MM.1S (cell line): ENCODE measurements around the gene UGGT2.

ENCODE experiments used
- DNase-seq: peaks from one replicate; pipeline ENCODE4 v3.0.0-alpha.2; 2015
- H2AFZ ChIP-seq: fragments of 300-600 bp; sonication (generic); 2 replicates; pipeline ENCODE4 v1.6.0; 2016; ENCODE audit warnings: antibody characterized with exemption, low read length
- H3F3A ChIP-seq: fragments of 300-600 bp; sonication (generic); 2 replicates; pipeline ENCODE4 v1.6.1; 2016; ENCODE audit warnings: mild to moderate bottlenecking, antibody characterized with exemption, low read length, moderate library complexity, mixed read lengths; ENCODE audit not compliant: insufficient read depth
- H3K27ac ChIP-seq: fragments of 300-600 bp; sonication (generic); 2 replicates; pipeline ENCODE4 v1.5.1; 2016; ENCODE audit warnings: mild to moderate bottlenecking, low read length
- H3K27me3 ChIP-seq: fragments of 300-600 bp; sonication (generic); replicated peaks from 2 replicates; pipeline ENCODE4 v1.6.0; 2016; ENCODE audit warnings: low read length; ENCODE audit not compliant: insufficient read depth
- H3K36me3 ChIP-seq: fragments of 300-600 bp; sonication (generic); replicated peaks from 2 replicates; pipeline ENCODE4 v1.6.1; 2016; ENCODE audit warnings: mild to moderate bottlenecking, low read length, mixed read lengths; ENCODE audit not compliant: insufficient read depth
- H3K4me1 ChIP-seq: fragments of 300-600 bp; sonication (generic); 2 replicates; pipeline ENCODE4 v1.6.1; 2016; ENCODE audit warnings: low read length, mixed read lengths
- H3K4me2 ChIP-seq: fragments of 300-600 bp; sonication (generic); 2 replicates; pipeline ENCODE4 v1.6.0; 2016; ENCODE audit warnings: low read depth, low read length
- H3K4me3 ChIP-seq: fragments of 300-600 bp; sonication (generic); 2 replicates; pipeline ENCODE4 v1.5.1; 2016; ENCODE audit warnings: low read length, mixed read lengths
- H3K79me2 ChIP-seq: fragments of 300-600 bp; sonication (generic); 2 replicates; pipeline ENCODE4 v1.6.1; 2016; ENCODE audit warnings: mixed run types, low read length, mixed read lengths
- H3K9ac ChIP-seq: fragments of 300-600 bp; sonication (generic); 2 replicates; pipeline ENCODE4 v1.6.1; 2016; ENCODE audit warnings: low read length, mixed read lengths
- H3K9me2 ChIP-seq: fragments of 300-600 bp; sonication (generic); replicated peaks from 2 replicates; pipeline ENCODE4 v1.6.1; 2016; ENCODE audit warnings: mild to moderate bottlenecking, low read length, mixed read lengths; ENCODE audit not compliant: insufficient read depth
- H3K9me3 ChIP-seq: fragments of 300-600 bp; sonication (generic); replicated peaks from 2 replicates; pipeline ENCODE4 v1.6.1; 2016; ENCODE audit warnings: mild to moderate bottlenecking, low read length, mixed read lengths; ENCODE audit not compliant: insufficient read depth
- H4K20me1 ChIP-seq: fragments of 300-600 bp; sonication (generic); 2 replicates; pipeline ENCODE4 v1.6.1; 2016; ENCODE audit warnings: mild to moderate bottlenecking, low read length, moderate library complexity, mixed read lengths; ENCODE audit not compliant: insufficient read depth
- EZH2 ChIP-seq: fragments of 300-600 bp; sonication (generic); optimal IDR thresholded peaks from 2 replicates; pipeline ENCODE3; 2017; ENCODE audit warnings: low read depth, mild to moderate bottlenecking, antibody characterized with exemption, low read length, mixed read lengths
- EZH2phosphoT487 ChIP-seq: fragments of 300-600 bp; sonication (generic); IDR thresholded peaks from 2 replicates; pipeline ENCODE4 v1.6.1; 2018; ENCODE audit warnings: antibody characterized with exemption, low read length
- TF ChIP-seq, protein P1 (sequence below): fragments of 300-600 bp; sonication (generic); IDR thresholded peaks from 2 replicates; pipeline ENCODE4 v1.5.1; 2016; ENCODE audit warnings: antibody characterized with exemption, low read length, mixed read lengths

Gene UGGT2

DNA sequence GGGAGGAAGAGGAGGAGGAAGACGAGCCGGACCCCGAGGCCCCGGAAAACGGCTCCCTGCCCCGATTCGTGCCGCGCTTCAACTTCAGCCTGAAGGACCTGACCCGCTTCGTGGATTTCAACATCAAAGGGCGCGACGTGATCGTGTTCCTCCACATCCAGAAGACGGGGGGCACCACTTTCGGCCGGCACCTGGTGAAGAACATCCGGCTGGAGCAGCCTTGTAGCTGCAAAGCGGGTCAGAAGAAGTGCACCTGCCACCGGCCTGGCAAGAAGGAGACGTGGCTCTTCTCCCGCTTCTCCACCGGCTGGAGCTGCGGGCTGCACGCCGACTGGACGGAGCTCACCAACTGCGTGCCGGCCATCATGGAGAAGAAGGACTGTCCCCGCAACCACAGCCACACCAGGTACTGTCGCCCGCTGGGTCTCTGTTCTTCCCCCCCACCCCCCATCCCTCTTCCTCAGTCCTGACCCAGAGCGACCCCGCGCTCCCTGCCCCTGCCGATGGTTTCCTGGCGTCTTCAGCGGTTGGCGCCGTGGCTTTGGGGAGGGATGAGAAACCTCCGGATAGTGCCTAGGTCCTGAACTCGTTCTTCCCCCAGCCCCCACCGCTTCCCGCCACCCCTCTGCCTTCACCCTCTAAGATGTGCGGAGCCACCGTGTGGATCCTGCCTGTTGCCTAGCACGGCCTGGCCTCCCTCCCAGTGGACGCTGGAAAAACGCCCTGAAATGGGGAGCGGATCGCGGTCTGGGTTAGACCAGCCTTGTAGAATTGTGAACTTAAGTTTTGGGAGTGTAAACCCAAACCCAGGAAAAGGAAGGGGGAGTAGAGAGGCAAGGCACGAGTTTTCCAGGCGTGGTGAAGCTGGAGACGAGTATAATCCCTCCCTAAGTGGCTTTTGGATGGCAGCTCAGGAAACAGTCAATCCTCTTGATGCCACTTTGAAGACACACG is 38.2 kb upstream of the UGGT2 start:
- no peak overlapping the region for H3K27ac ChIP-seq
- DNase-seq: no peak
- peak overlapping the region; percentile 44; the same call in 1 of the 2 replicates for H3K4me2 ChIP-seq
- H3K9ac ChIP-seq: no peak overlapping the region
- H3K27me3 ChIP-seq: peaks cover 13% of the 10 kb centered on the region
- no peaks in the 10 kb centered on the region for H3K79me2 ChIP-seq
- H3K4me3 ChIP-seq: peak overlapping the region; percentile 32
- H3K36me3 ChIP-seq: no peaks in the 10 kb centered on the region
- no peaks in the 10 kb centered on the region for H3K4me1 ChIP-seq
- no peaks in the 10 kb centered on the region for H4K20me1 ChIP-seq
- no peaks in the 10 kb centered on the region for H3F3A ChIP-seq
- no peaks in the 10 kb centered on the region for H3K9me3 ChIP-seq
- no peaks in the 10 kb centered on the region for H3K9me2 ChIP-seq
- TF ChIP-seq EZH2phosphoT487 (no peak), EZH2 (no peak)
- TF ChIP-seq, protein P1, sequence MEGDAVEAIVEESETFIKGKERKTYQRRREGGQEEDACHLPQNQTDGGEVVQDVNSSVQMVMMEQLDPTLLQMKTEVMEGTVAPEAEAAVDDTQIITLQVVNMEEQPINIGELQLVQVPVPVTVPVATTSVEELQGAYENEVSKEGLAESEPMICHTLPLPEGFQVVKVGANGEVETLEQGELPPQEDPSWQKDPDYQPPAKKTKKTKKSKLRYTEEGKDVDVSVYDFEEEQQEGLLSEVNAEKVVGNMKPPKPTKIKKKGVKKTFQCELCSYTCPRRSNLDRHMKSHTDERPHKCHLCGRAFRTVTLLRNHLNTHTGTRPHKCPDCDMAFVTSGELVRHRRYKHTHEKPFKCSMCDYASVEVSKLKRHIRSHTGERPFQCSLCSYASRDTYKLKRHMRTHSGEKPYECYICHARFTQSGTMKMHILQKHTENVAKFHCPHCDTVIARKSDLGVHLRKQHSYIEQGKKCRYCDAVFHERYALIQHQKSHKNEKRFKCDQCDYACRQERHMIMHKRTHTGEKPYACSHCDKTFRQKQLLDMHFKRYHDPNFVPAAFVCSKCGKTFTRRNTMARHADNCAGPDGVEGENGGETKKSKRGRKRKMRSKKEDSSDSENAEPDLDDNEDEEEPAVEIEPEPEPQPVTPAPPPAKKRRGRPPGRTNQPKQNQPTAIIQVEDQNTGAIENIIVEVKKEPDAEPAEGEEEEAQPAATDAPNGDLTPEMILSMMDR: no peak
- H2AFZ ChIP-seq: peak overlapping the region; percentile 40

DNA sequence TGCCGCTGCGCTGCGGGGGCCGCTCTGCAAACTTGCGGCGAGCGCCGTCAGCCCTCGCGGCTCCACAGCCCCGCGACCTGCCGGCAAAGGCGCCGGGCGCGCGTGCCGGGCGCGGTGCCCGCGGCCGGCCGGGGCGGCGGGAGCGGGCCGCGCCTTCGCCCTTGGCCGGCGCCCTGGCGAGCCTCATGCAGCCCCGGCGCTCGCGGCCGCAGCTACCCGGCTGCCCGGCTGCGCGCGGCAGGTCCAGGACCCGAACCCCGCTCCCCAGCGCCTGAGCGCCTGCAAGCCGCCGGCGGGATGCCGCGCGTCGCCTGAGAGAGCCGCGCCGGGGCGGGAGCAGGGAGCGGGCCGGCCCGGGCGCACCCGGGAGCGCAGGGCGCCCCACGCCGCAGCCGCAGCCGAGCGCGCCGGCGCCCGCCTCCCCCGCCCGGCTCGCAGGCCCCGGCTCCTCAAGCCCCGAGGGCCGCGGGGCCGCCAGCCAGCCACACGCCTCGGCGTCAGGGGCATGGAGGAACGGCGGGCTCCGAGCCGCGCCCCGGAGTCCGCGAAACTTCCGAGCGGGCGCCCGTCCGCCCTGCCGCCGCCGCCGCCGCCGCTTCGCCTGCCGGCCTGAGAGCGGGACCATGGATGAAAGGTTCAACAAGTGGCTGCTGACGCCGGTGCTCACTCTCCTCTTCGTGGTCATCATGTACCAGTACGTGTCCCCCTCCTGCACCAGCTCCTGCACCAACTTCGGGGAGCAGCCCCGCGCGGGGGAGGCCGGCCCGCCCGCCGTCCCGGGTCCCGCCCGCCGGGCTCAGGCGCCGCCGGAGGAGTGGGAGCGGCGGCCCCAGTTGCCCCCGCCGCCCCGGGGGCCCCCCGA is 37.3 kb upstream of the UGGT2 start:
- H3K36me3 ChIP-seq: no peaks in the 10 kb centered on the region
- H4K20me1 ChIP-seq: no peaks in the 10 kb centered on the region
- no peaks in the 10 kb centered on the region for H3K9me2 ChIP-seq
- H3K79me2 ChIP-seq: no peaks in the 10 kb centered on the region
- H3K9ac ChIP-seq: no peak overlapping the region
- H2AFZ ChIP-seq: peak overlapping the region; percentile 88; the same call in 1 of the 2 replicates
- H3F3A ChIP-seq: no peaks in the 10 kb centered on the region
- peak overlapping the region; percentile 66; the same call in 1 of the 2 replicates for H3K4me3 ChIP-seq
- peak; percentile 23 for DNase-seq
- H3K4me2 ChIP-seq: peak overlapping the region; percentile 91
- TF ChIP-seq EZH2phosphoT487 (no peak), EZH2 (no peak)
- TF ChIP-seq, protein P1: no peak
- H3K27ac ChIP-seq: no peak overlapping the region
- H3K4me1 ChIP-seq: no peaks in the 10 kb centered on the region
- no peaks in the 10 kb centered on the region for H3K9me3 ChIP-seq
- peaks cover 13% of the 10 kb centered on the region for H3K27me3 ChIP-seq

DNA sequence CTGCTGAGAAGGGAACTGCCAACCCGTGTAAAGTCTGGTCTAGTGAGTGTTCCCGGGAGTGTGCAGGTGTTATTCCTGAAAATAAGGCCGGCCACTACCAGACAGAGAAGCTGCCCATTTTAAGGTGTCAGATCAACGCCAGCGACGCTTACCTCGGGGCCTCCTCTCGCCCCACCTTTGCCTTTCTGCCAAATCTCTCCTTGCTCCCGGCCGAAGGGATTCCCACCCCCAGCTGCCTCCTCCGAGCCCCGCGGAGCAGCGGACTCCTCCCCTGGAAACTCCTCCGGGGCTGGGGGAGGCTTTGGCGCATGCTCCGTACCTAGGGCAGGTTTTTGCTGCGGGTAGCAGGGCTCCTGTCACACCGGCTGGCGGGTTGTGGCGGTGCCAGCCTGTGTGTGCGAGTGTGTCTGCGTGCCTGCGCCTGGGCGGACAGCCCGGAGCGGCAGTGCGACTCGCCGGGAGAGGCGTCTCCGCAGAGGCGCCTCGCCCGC is 36.6 kb upstream of the UGGT2 start, which contains the start of gene HS6ST3:
Gene HS6ST3, plus strand, starts transcription at position 359 of the 491 bp plus-strand sequence.
- H2AFZ ChIP-seq: peak within 1 kb of the TSS; percentile 88
- peaks cover 13% of the 10 kb centered on the region for H3K27me3 ChIP-seq

More for the DNA sequence above, 36.6 kb upstream of the UGGT2 start, which contains the start of gene HS6ST3:
- Histone ChIP-seq H3K4me2 (peak within 1 kb of the TSS; percentile 91), H3K4me3 (peak within 1 kb of the TSS; percentile 66), H3K9ac (peak within 1 kb of the TSS; percentile 15; the same call in 1 of the 2 replicates), H3K4me1 (no peaks in the 10 kb centered on the region), H3K9me3 (no peaks in the 10 kb centered on the region), H3K9me2 (no peaks in the 10 kb centered on the region), H3K79me2 (no peaks in the 10 kb centered on the region), H4K20me1 (no peaks in the 10 kb centered on the region), H3K27ac (no peak within 1 kb of the TSS), H3K36me3 (no peaks in the 10 kb centered on the region), H3F3A (no peaks in the 10 kb centered on the region)
- TF ChIP-seq EZH2phosphoT487: no peak
- TF ChIP-seq, protein P1: no peak
- no peak for TF ChIP-seq EZH2
- DNase-seq: peak; percentile 61
